GM19397 (cell line): ENCODE data around the gene CHRNA5.

ENCODE experiments used
- ATAC-seq: cut with Tn5 transposase; IDR thresholded peaks from one replicate; pipeline ENCODE4 v1.9.1; 2021; ENCODE audit warnings: mild to moderate bottlenecking, moderate library complexity; ENCODE audit not compliant: unreplicated experiment

CHRNA5 gene

GRCh38 chr15:78636378-78636859, 71.1 kb downstream of the CHRNA5 start:
- no peak for ATAC-seq

GRCh38 chr15:78637776-78638435, 72.6 kb downstream of the CHRNA5 start:
- ATAC-seq: no peak

DNA sequence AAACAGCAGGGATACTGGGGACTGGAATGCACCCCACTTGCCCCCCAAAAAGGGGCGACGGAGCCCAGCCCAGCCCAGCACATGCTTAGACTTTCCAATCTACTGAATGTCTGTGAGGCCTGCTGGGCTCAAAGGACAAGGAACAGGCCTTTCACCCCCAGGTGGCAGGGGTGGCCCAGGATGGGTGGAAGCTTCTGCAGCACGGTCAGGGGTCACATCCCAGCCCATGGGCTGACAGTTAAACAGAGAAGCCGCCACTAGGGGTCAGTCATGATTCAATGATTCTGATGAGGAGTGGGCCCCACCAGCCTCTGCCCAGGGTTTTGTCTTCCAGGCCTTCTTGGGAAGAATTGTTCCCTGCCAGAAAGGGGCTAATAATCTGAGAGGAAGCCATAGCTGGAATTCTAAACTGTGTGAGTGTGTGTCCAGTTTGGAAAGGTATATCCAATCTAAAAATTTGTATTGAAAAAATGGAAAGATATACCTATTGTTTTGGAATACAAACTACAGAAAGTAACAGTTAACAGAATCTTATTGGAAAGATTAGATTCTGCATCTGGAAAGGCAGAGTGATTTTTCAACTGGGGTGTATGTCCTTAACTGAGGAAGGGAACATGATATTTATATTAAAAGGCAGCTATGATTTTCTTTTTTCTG, 73.5 kb downstream of the CHRNA5 start:
- ATAC-seq: no peak

DNA sequence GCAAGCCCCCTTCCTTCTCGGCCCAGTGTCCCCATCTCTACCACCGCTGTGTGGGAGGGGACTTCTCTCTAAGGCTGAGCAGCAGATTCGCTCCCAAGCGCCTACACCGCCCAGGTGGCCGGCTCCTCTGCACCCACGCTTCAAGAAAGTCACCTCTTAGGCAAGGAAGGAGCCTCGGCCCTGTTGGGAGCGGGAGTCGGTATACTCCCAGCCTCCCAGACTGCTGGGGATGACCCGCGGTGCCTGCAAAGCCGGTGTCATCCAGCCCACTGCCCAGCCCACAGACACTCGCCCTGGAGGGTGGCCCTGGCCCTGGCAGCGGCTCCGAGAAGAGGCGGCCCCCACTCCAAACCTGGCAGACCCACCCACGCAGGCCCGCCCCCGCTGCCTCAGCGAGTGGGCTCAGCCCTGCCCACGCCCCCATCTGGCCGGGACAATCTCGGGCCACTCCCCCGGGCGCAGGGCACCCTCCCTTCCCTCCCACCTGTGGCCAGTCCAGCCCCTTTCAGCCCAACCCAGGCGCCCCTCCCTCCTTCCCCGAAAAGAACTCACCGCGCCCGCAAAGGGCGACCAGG, 75.3 kb downstream of the CHRNA5 start:
- no peak for ATAC-seq

GRCh38 chr15:78641102-78641748, 75.9 kb downstream of the CHRNA5 start, which contains the start of gene CHRNB4:
Gene CHRNB4 (minus strand): TSS chr15:78641210. CDS start chr15:78641133, 77 bp downstream.
- ATAC-seq: no peak

GRCh38 chr15:78641749-78642275, 76.5 kb downstream of the CHRNA5 start:
- no peak for ATAC-seq

DNA sequence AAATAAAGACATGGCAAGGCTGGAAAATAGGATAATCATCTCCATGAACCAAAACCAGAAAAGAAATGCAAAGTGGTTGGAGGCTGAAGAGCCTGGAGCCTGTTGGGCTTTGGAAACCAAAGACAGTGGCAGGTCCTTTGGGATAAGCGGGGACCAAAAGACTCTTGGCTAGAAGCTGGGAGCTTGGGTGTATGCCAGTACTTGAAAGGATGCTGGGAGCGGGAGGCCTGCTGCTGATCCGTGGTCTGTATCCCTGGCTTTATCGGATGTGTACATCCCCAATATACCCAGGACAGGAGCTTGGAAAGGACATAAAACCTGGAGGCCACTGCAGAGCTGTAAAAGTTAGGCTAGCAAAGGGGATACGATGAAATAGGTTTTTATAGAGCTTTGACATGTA, 77.0 kb downstream of the CHRNA5 start:
- no peak for ATAC-seq
